HepG2 (cell line): Measurements from ENCODE around the gene ADAMTS2. TPM values are rescaled to one million over a fixed set of nuclear protein-coding genes. Genes with fewer than 3 reads are reported as not detected.
A peak's percentile ranks its signal among the peaks of the same experiment; 100 is the strongest.

Experiments
- ARNT2 ChIP-seq: sonication (generic); formaldehyde crosslinking; IDR thresholded peaks from 2 replicates; pipeline ENCODE4 v1.8.0; 2022; ENCODE audit warnings: mild to moderate bottlenecking, low read depth, missing genetic modification reagents, moderate library complexity
- CAMTA2 ChIP-seq: sonication (generic); formaldehyde crosslinking; IDR thresholded peaks from 2 replicates; pipeline ENCODE4 v1.4.0; 2020; ENCODE audit warnings: mild to moderate bottlenecking, missing genetic modification reagents, borderline replicate concordance
- CREB1 ChIP-seq, 2 experiments: fragments of 450-650 bp in 1 of 2; IDR thresholded peaks; 2 replicates each; pipeline ENCODE4 v1.6.1; 2016 to 2017; ENCODE audit warnings: control low read depth in 1 of 2, mild to moderate bottlenecking in 1 of 2, missing compliant biosample characterization in 1 of 2, missing genetic modification characterization in 1 of 2
- GMEB1 ChIP-seq: sonication (generic); formaldehyde crosslinking; IDR thresholded peaks from 2 replicates; pipeline ENCODE4 v1.5.1; 2020; ENCODE audit warnings: missing genetic modification reagents, mild to moderate bottlenecking, borderline replicate concordance
- IKZF5 ChIP-seq: IDR thresholded peaks from 2 replicates; pipeline ENCODE4 v1.6.1; 2018; ENCODE audit warnings: missing genetic modification reagents, mild to moderate bottlenecking, missing compliant biosample characterization
- IRF2 ChIP-seq: IDR thresholded peaks from 2 replicates; pipeline ENCODE4 v1.6.1; 2018; ENCODE audit warnings: missing genetic modification reagents, missing compliant biosample characterization
- KMT2B ChIP-seq: IDR thresholded peaks from 2 replicates; pipeline ENCODE4 v1.6.1; 2016; ENCODE audit warnings: missing genetic modification reagents, missing compliant biosample characterization
- MAFK ChIP-seq, 2 experiments: IDR thresholded peaks in 1 of 2; conservative IDR thresholded peaks in 1 of 2; 2 replicates each; pipeline ENCODE4 v1.6.1; 2011; ENCODE audit warnings: improper control_type of control experiment in 2 of 2, low read length in 2 of 2
- MED1 ChIP-seq: sonication (generic); formaldehyde crosslinking; IDR thresholded peaks from 2 replicates; pipeline ENCODE4 v1.4.0; 2020; ENCODE audit warnings: missing genetic modification reagents
- NFE2L1 ChIP-seq: sonication (generic); formaldehyde crosslinking; IDR thresholded peaks from 2 replicates; pipeline ENCODE4 v1.4.0; 2020; ENCODE audit warnings: missing genetic modification reagents, mild to moderate bottlenecking, borderline replicate concordance
- NR1H2 ChIP-seq: sonication (generic); formaldehyde crosslinking; IDR thresholded peaks from 2 replicates; pipeline ENCODE4 v1.8.1; 2022; ENCODE audit warnings: low read depth, missing genetic modification reagents, borderline replicate concordance
- PHF5A ChIP-seq: IDR thresholded peaks from one replicate; pipeline ENCODE4 v1.6.1; 2018; ENCODE audit warnings: low read depth, missing genetic modification reagents; ENCODE audit not compliant: unreplicated experiment
- RBM39 ChIP-seq: fragments of 200-400 bp; formaldehyde crosslinking; IDR thresholded peaks from one replicate; pipeline ENCODE4 v1.6.1; 2018; ENCODE audit warnings: antibody characterized with exemption, mild to moderate bottlenecking, low read depth, low read length; ENCODE audit not compliant: poor library complexity, severe bottlenecking
- RCOR2 ChIP-seq: IDR thresholded peaks from 2 replicates; pipeline ENCODE4 v1.6.1; 2016; ENCODE audit warnings: missing biosample characterization, missing genetic modification reagents
- RFX3 ChIP-seq: IDR thresholded peaks from 2 replicates; pipeline ENCODE4 v1.6.1; 2016; ENCODE audit warnings: missing biosample characterization, missing genetic modification reagents
- TFAP4 ChIP-seq: sonication (generic); IDR thresholded peaks from 2 replicates; pipeline ENCODE4 v1.6.1; 2016; ENCODE audit warnings: low read depth, borderline replicate concordance
- ZBTB8A ChIP-seq: sonication (generic); formaldehyde crosslinking; IDR thresholded peaks from 2 replicates; pipeline ENCODE4 v1.4.0; 2020; ENCODE audit warnings: mild to moderate bottlenecking, low read depth, missing genetic modification reagents, borderline replicate concordance
- ZNF235 ChIP-seq: sonication (generic); formaldehyde crosslinking; IDR thresholded peaks from 2 replicates; pipeline ENCODE4 v1.8.1; 2023; ENCODE audit warnings: mild to moderate bottlenecking, missing genetic modification reagents, borderline replicate concordance
- ZNF260 ChIP-seq: sonication (generic); formaldehyde crosslinking; IDR thresholded peaks from 2 replicates; pipeline ENCODE4 v1.4.0; 2020; ENCODE audit warnings: missing genetic modification reagents, low read depth, mild to moderate bottlenecking, borderline replicate concordance
- ZNF354B ChIP-seq: sonication (generic); formaldehyde crosslinking; IDR thresholded peaks from 2 replicates; pipeline ENCODE4 v1.8.0; 2022; ENCODE audit warnings: mild to moderate bottlenecking, missing genetic modification reagents
- ZNF512 ChIP-seq: sonication (generic); formaldehyde crosslinking; IDR thresholded peaks from 2 replicates; pipeline ENCODE4 v1.4.0; 2020; ENCODE audit warnings: mild to moderate bottlenecking, missing genetic modification reagents
- ZNF605 ChIP-seq: sonication (generic); formaldehyde crosslinking; IDR thresholded peaks from 2 replicates; pipeline ENCODE4 v1.8.0; 2022; ENCODE audit warnings: mild to moderate bottlenecking, missing genetic modification reagents
- ZNF678 ChIP-seq: sonication (generic); formaldehyde crosslinking; IDR thresholded peaks from 2 replicates; pipeline ENCODE4 v1.4.0; 2020; ENCODE audit warnings: mild to moderate bottlenecking, missing genetic modification reagents
- ZNF878 ChIP-seq: sonication (generic); formaldehyde crosslinking; IDR thresholded peaks from 2 replicates; pipeline ENCODE4 v1.8.1; 2023; ENCODE audit warnings: mild to moderate bottlenecking, missing genetic modification reagents, moderate library complexity
- polyA plus RNA-seq, 8 experiments: library from polyadenylated mRNA; depleted of rRNA in 3 of 8; stranded (reverse) in 7 of 8; unstranded in 1 of 8; fragments of >200 nt; fragmentation: Illumina TruSeq in 4 of 8; extraction: Trizol in 4 of 8; gene quantifications; 2 replicates each; pipeline versions ENCODE4 v1.2.1 to v1.2.3, GENCODE V29; 2011 to 2016; ENCODE audit warnings: low read depth in 4 of 8, missing spikeins in 1 of 8, mixed read lengths in 1 of 8; ENCODE audit not compliant: insufficient read depth in 1 of 8
- total RNA-seq, 5 experiments: library from RNA; depleted of rRNA; stranded (reverse); fragments of >200 nt; fragmentation: Illumina TruSeq; extraction: Trizol; gene quantifications; 2 replicates each; pipeline ENCODE4 v1.2.3, GENCODE V29; 2016; ENCODE audit warnings: low read depth in 1 of 5

The ADAMTS2 gene
- total and polyA plus RNA-seq, 2 of the 13 experiments (the other 11 are each of a cell fraction or from before 2014, with no cell fraction given) = 0.24 to 3.5 TPM

GRCh38 chr5:179265514-179266290 lies 79.6 kb downstream of the ADAMTS2 start (continued):
- TF ChIP-seq ZNF605 (CRISPR knock-in tag) (no peak; the same call in 1 of the 2 replicates), KMT2B (CRISPR knock-in tag) (no peak), ZNF678 (no peak), RBM39 (no peak), ZNF878 (CRISPR knock-in tag) (no peak), RCOR2 (CRISPR knock-in tag) (no peak), NR1H2 (CRISPR knock-in tag) (no peak), MAFK (conservative IDR thresholded peaks at IDR 0.05 in 1 of 2, IDR thresholded peaks at IDR 0.05 in 1 of 2; ENCODE audit: low read length in 2 of 2) (no peak), ZNF260 (CRISPR knock-in tag) (no peak), IKZF5 (CRISPR knock-in tag) (no peak), MED1 (peak; percentile 42; the same call in 1 of the 2 replicates), RFX3 (CRISPR knock-in tag) (no peak), CAMTA2 (CRISPR knock-in tag) (no peak), NFE2L1 (CRISPR knock-in tag) (no peak), ZNF354B (CRISPR knock-in tag) (0 out of 2 replicates have a peak, but pooled peaks have one; percentile 37), TFAP4 (no peak), ZNF235 (CRISPR knock-in tag) (0 out of 2 replicates have a peak, but pooled peaks have one; percentile 36), PHF5A (no peak), IRF2 (no peak), GMEB1 (CRISPR knock-in tag) (no peak), ZNF512 (CRISPR knock-in tag) (no peak), ZBTB8A (no peak), CREB1 (IDR thresholded peaks at IDR 0.05) (no peak), CREB1 (CRISPR knock-in tag; IDR thresholded peaks at IDR 0.05) (no peak), ARNT2 (CRISPR knock-in tag) (no peak)
